Karpas-422 (cell line): Measurements from ENCODE around the gene IL17F. TPM values are rescaled to one million over a fixed set of nuclear protein-coding genes. Genes with fewer than 3 reads are reported as not detected.

ENCODE experiments used
- DNase-seq: peaks from one replicate; pipeline ENCODE4 v3.0.0-alpha.2; 2015
- H2AFZ ChIP-seq: fragments of 200-600 bp; sonication (generic); 2 replicates; pipeline ENCODE4 v1.6.1; 2014; ENCODE audit warnings: antibody characterized with exemption, low read length, mixed read lengths
- H3K27ac ChIP-seq: fragments of 200-600 bp; sonication (generic); 2 replicates; pipeline ENCODE4 v1.5.1; 2014; ENCODE audit warnings: mild to moderate bottlenecking, low read length, moderate library complexity
- H3K27me3 ChIP-seq: fragments of 200-600 bp; sonication (generic); 2 replicates; pipeline ENCODE4 v1.6.1; 2014; ENCODE audit warnings: low read length, mixed read lengths
- H3K36me3 ChIP-seq: fragments of 200-600 bp; sonication (generic); 2 replicates; pipeline ENCODE4 v1.6.1; 2014; ENCODE audit warnings: low read length, mixed read lengths; ENCODE audit not compliant: insufficient read depth
- H3K4me1 ChIP-seq: fragments of 200-600 bp; sonication (generic); 2 replicates; pipeline ENCODE4 v1.6.1; 2014; ENCODE audit warnings: mild to moderate bottlenecking, low read length, mixed read lengths
- H3K4me2 ChIP-seq: fragments of 200-600 bp; sonication (generic); 2 replicates; pipeline ENCODE4 v1.6.1; 2014; ENCODE audit warnings: low read length, low read depth, mild to moderate bottlenecking; ENCODE audit not compliant: poor library complexity, severe bottlenecking
- H3K4me3 ChIP-seq: fragments of 200-600 bp; sonication (generic); 2 replicates; pipeline ENCODE4 v1.5.1; 2014; ENCODE audit warnings: mild to moderate bottlenecking, antibody characterized with exemption, low read length, mixed read lengths
- H3K79me2 ChIP-seq: fragments of 200-600 bp; sonication (generic); 2 replicates; pipeline ENCODE4 v1.6.1; 2014; ENCODE audit warnings: mild to moderate bottlenecking, low read length, mixed read lengths
- H3K9ac ChIP-seq: fragments of 200-600 bp; sonication (generic); 2 replicates; pipeline ENCODE4 v1.6.0; 2014; ENCODE audit warnings: low read length
- H3K9me2 ChIP-seq: fragments of 200-600 bp; sonication (generic), shearing (Covaris generic); replicated peaks from 2 replicates; pipeline ENCODE4 v1.6.0; 2014; ENCODE audit warnings: mild to moderate bottlenecking, low read length, moderate library complexity; ENCODE audit not compliant: insufficient read depth
- H3K9me3 ChIP-seq: fragments of 300-700, 200-600 bp; sonication (generic); 2 replicates; pipeline ENCODE4 v1.6.1; 2014; ENCODE audit warnings: low read length, mixed read lengths
- H4K20me1 ChIP-seq: fragments of 200-600 bp; sonication (generic); 2 replicates; pipeline ENCODE4 v1.6.1; 2014; ENCODE audit warnings: mild to moderate bottlenecking, antibody characterized with exemption, low read length, low read depth; ENCODE audit not compliant: insufficient read depth
- total RNA-seq: library from RNA; depleted of rRNA; stranded (reverse); fragments of >200 nt; shearing (Covaris generic); gene quantifications from 2 replicates; pipeline ENCODE4 v1.2.3, GENCODE V29; 2014; ENCODE audit warnings: low replicate concordance; rRNA removed

Gene IL17F
- not detected in 2 replicates for total RNA-seq

- Histone ChIP-seq H3K9me3 (no peaks in the 10 kb centered on the region), H3K4me2 (no peak within 1 kb of the TSS), H2AFZ (no peak within 1 kb of the TSS), H3K9ac (no peak within 1 kb of the TSS), H3K4me1 (no peaks in the 10 kb centered on the region), H3K79me2 (no peaks in the 10 kb centered on the region), H3K27me3 (no peaks in the 10 kb centered on the region), H3K27ac (no peak within 1 kb of the TSS), H3K4me3 (no peak within 1 kb of the TSS), H3K9me2 (no peaks in the 10 kb centered on the region), H4K20me1 (no peaks in the 10 kb centered on the region), H3K36me3 (no peaks in the 10 kb centered on the region)
- no peak for DNase-seq
Observed at GRCh38 chr6:52244400-52244799, at the start of gene IL17F. Gene IL17F, minus strand, starts transcription at chr6:52244500. Its CDS starts 71 bp downstream, at chr6:52244429.

- Histone ChIP-seq H2AFZ (no peak overlapping the region), H3K4me2 (no peak overlapping the region), H3K9me2 (no peaks in the 10 kb centered on the region), H3K27ac (no peak overlapping the region), H3K27me3 (no peaks in the 10 kb centered on the region; the same call in 1 of the 2 replicates), H4K20me1 (no peaks in the 10 kb centered on the region), H3K9me3 (no peaks in the 10 kb centered on the region), H3K9ac (no peak overlapping the region), H3K36me3 (no peaks in the 10 kb centered on the region), H3K79me2 (no peaks in the 10 kb centered on the region), H3K4me3 (no peak overlapping the region), H3K4me1 (no peaks in the 10 kb centered on the region)
- no peak for DNase-seq
Observed at GRCh38 chr6:52293067-52293466, 48.8 kb upstream of the IL17F start.

- H3K4me2 ChIP-seq = no peak overlapping the region
- H3K36me3 ChIP-seq = no peaks in the 10 kb centered on the region
- H3K9me3 ChIP-seq = no peaks in the 10 kb centered on the region
- no peak for DNase-seq
- H2AFZ ChIP-seq = no peak overlapping the region
- no peaks in the 10 kb centered on the region for H3K9me2 ChIP-seq
- H3K27me3 ChIP-seq = no peaks in the 10 kb centered on the region
- no peaks in the 10 kb centered on the region for H4K20me1 ChIP-seq
- peaks cover 7% of the 10 kb centered on the region for H3K79me2 ChIP-seq
- H3K4me1 ChIP-seq = peaks cover 19% of the 10 kb centered on the region
- no peak overlapping the region for H3K27ac ChIP-seq
- H3K4me3 ChIP-seq = no peak overlapping the region
- no peak overlapping the region for H3K9ac ChIP-seq
Observed at GRCh38 chr6:52288841-52289240, 44.5 kb upstream of the IL17F start.

GRCh38 chr6:52288216-52288615 lies 43.9 kb upstream of the IL17F start:
- Histone ChIP-seq H3K79me2 (peaks cover 13% of the 10 kb centered on the region), H2AFZ (no peak overlapping the region), H3K4me2 (no peak overlapping the region), H3K36me3 (0 out of 2 replicates have a peak, but pooled peaks cover 4% of the 10 kb centered on the region), H3K4me3 (no peak overlapping the region), H3K27me3 (no peaks in the 10 kb centered on the region), H3K9ac (no peak overlapping the region), H4K20me1 (0 out of 2 replicates have a peak, but pooled peaks cover 4% of the 10 kb centered on the region), H3K9me2 (no peaks in the 10 kb centered on the region), H3K9me3 (no peaks in the 10 kb centered on the region), H3K27ac (no peak overlapping the region), H3K4me1 (peaks cover 23% of the 10 kb centered on the region)
- DNase-seq = no peak

- H3K4me2 ChIP-seq = peak overlapping the region; percentile 95
- H3K27ac ChIP-seq = no peak overlapping the region
- H3K4me3 ChIP-seq = no peak overlapping the region
- H3K9me2 ChIP-seq = no peaks in the 10 kb centered on the region
- H2AFZ ChIP-seq = 0 out of 2 replicates have a peak overlapping the region, but pooled peaks have one; percentile 44
- peaks cover 26% of the 10 kb centered on the region for H3K79me2 ChIP-seq
- no peaks in the 10 kb centered on the region for H3K27me3 ChIP-seq
- no peak overlapping the region for H3K9ac ChIP-seq
- H3K36me3 ChIP-seq = peaks cover 16% of the 10 kb centered on the region
- DNase-seq = peak; percentile 74
- no peaks in the 10 kb centered on the region for H3K9me3 ChIP-seq
- peaks cover 35% of the 10 kb centered on the region for H3K4me1 ChIP-seq
- 0 out of 2 replicates have a peak, but pooled peaks cover 8% of the 10 kb centered on the region for H4K20me1 ChIP-seq
Observed at GRCh38 chr6:52286798-52287432, 42.6 kb upstream of the IL17F start.

- H2AFZ ChIP-seq = peak overlapping the region; percentile 44
- no peaks in the 10 kb centered on the region for H3K27me3 ChIP-seq
- peaks cover 29% of the 10 kb centered on the region for H3K36me3 ChIP-seq
- H4K20me1 ChIP-seq = 0 out of 2 replicates have a peak, but pooled peaks cover 8% of the 10 kb centered on the region
- peak overlapping the region; percentile 95 for H3K4me2 ChIP-seq
- peak; percentile 85 for DNase-seq
- no peaks in the 10 kb centered on the region for H3K9me3 ChIP-seq
- H3K79me2 ChIP-seq = peaks cover 38% of the 10 kb centered on the region
- peak overlapping the region; percentile 74 for H3K9ac ChIP-seq
- H3K27ac ChIP-seq = peak overlapping the region; percentile 90
- H3K4me3 ChIP-seq = peak overlapping the region; percentile 67
- no peaks in the 10 kb centered on the region for H3K9me2 ChIP-seq
- H3K4me1 ChIP-seq = peaks cover 36% of the 10 kb centered on the region
Observed at GRCh38 chr6:52285177-52286068, 41.1 kb upstream of the IL17F start.

GRCh38 chr6:52284460-52285176 lies 40.3 kb upstream of the IL17F start, which contains the start of gene MCM3:
Gene MCM3, minus strand, starts transcription at chr6:52284742. Its CDS starts 68 bp downstream, at chr6:52284674.
- Histone ChIP-seq H3K27me3 (no peaks in the 10 kb centered on the region), H3K9me3 (no peaks in the 10 kb centered on the region), H3K4me2 (peak within 1 kb of the TSS; percentile 95), H3K9ac (peak within 1 kb of the TSS; percentile 78), H3K4me3 (peak within 1 kb of the TSS; percentile 89), H3K27ac (peak within 1 kb of the TSS; percentile 90), H3K36me3 (peaks cover 37% of the 10 kb centered on the region), H2AFZ (peak within 1 kb of the TSS; percentile 44), H3K9me2 (no peaks in the 10 kb centered on the region), H3K4me1 (peaks cover 36% of the 10 kb centered on the region), H3K79me2 (peaks cover 46% of the 10 kb centered on the region), H4K20me1 (0 out of 2 replicates have a peak, but pooled peaks cover 8% of the 10 kb centered on the region)
- DNase-seq = peak; percentile 100
